Neural progenitor cell (in vitro differentiated cells): ENCODE results near the gene SEMA4D. TPM values are rescaled to one million over a fixed set of nuclear protein-coding genes. Genes with fewer than 3 reads are reported as not detected.
A peak's percentile ranks its signal among the peaks of the same experiment; 100 is the strongest.

Source experiments
- DNase-seq: peaks from one replicate; pipeline ENCODE4 v3.0.0-alpha.2; 2016; ENCODE audit warnings: low spot score
- H2AFZ ChIP-seq: fragments of 200-600 bp; sonication (generic); replicated peaks from 2 replicates; pipeline ENCODE4 v1.6.1; 2016; ENCODE audit warnings: antibody characterized with exemption
- H3F3A ChIP-seq: fragments of 200-600 bp; sonication (generic); 2 replicates; pipeline ENCODE4 v1.6.1; 2016; ENCODE audit warnings: antibody characterized with exemption, low read depth
- H3K27ac ChIP-seq: fragments of 200-600 bp; sonication (generic); 2 replicates; pipeline ENCODE4 v1.5.1; 2016; ENCODE audit warnings: mild to moderate bottlenecking
- H3K27me3 ChIP-seq: fragments of 200-600 bp; sonication (generic); 2 replicates; pipeline ENCODE4 v1.6.1; 2016; ENCODE audit warnings: mild to moderate bottlenecking, moderate library complexity
- H3K36me3 ChIP-seq: fragments of 200-600 bp; sonication (generic); 2 replicates; pipeline ENCODE4 v1.5.1; 2016
- H3K4me1 ChIP-seq: fragments of 200-600 bp; sonication (generic); 2 replicates; pipeline ENCODE4 v1.6.1; 2016; ENCODE audit warnings: mixed run types
- H3K4me2 ChIP-seq: fragments of 200-600 bp; sonication (generic); 2 replicates; pipeline ENCODE4 v1.6.1; 2016
- H3K4me3 ChIP-seq: fragments of 200-600 bp; sonication (generic); 2 replicates; pipeline ENCODE4 v1.5.1; 2016
- H3K79me2 ChIP-seq: fragments of 200-600 bp; sonication (generic); 2 replicates; pipeline ENCODE4 v1.6.1; 2016; ENCODE audit warnings: low read depth
- H3K9ac ChIP-seq: fragments of 200-600 bp; sonication (generic); 2 replicates; pipeline ENCODE4 v1.6.1; 2016
- H3K9me3 ChIP-seq: fragments of 200-600 bp; sonication (generic); 2 replicates; pipeline ENCODE4 v1.5.1; 2016; ENCODE audit warnings: low read depth
- H4K20me1 ChIP-seq: fragments of 200-600 bp; sonication (generic); 2 replicates; pipeline ENCODE4 v1.6.1; 2016; ENCODE audit warnings: low read depth
- H3K27ac Mint-ChIP-seq: 3 replicates; pipeline ENCODE4 v1.8.0; 2021; ENCODE audit warnings: mixed read lengths
- H3K27me3 Mint-ChIP-seq: 2 replicates; pipeline ENCODE4 v1.8.0; 2022; ENCODE audit warnings: low read depth, mild to moderate bottlenecking, inconsistent platforms, moderate library complexity, mixed read lengths; ENCODE audit not compliant: insufficient read depth
- H3K36me3 Mint-ChIP-seq: 3 replicates; pipeline ENCODE4 v1.8.0; 2021; ENCODE audit warnings: mixed read lengths
- H3K4me1 Mint-ChIP-seq: 3 replicates; pipeline ENCODE4 v1.8.0; 2021; ENCODE audit warnings: mixed read lengths
- H3K4me3 Mint-ChIP-seq: 3 replicates; pipeline ENCODE4 v1.8.0; 2021; ENCODE audit warnings: mild to moderate bottlenecking, moderate library complexity, mixed read lengths
- H3K9me3 Mint-ChIP-seq: 3 replicates; pipeline ENCODE4 v1.8.0; 2020; ENCODE audit warnings: mixed read lengths
- EZH2 ChIP-seq: fragments of 200-600 bp; sonication (generic); IDR thresholded peaks from 2 replicates; pipeline ENCODE4 v1.6.1; 2017; ENCODE audit warnings: antibody characterized with exemption, mild to moderate bottlenecking, moderate library complexity
- EZH2phosphoT487 ChIP-seq: fragments of 200-600 bp; sonication (generic); IDR thresholded peaks from 2 replicates; pipeline ENCODE4 v1.6.1; 2017; ENCODE audit warnings: antibody characterized with exemption
- total RNA-seq: library from RNA; depleted of rRNA; stranded (reverse); fragments of >200 nt; gene quantifications from 2 replicates; pipeline ENCODE4 v1.2.3, GENCODE V29; 2015; ENCODE audit warnings: low replicate concordance
- TF ChIP-seq, protein P1 (sequence below): fragments of 200-600 bp; sonication (generic); IDR thresholded peaks from 2 replicates; pipeline ENCODE4 v1.5.1; 2017; ENCODE audit warnings: antibody characterized with exemption, mild to moderate bottlenecking

The SEMA4D gene
- total RNA-seq, 1 donor from 2014 or later, result 19.1 TPM

DNA sequence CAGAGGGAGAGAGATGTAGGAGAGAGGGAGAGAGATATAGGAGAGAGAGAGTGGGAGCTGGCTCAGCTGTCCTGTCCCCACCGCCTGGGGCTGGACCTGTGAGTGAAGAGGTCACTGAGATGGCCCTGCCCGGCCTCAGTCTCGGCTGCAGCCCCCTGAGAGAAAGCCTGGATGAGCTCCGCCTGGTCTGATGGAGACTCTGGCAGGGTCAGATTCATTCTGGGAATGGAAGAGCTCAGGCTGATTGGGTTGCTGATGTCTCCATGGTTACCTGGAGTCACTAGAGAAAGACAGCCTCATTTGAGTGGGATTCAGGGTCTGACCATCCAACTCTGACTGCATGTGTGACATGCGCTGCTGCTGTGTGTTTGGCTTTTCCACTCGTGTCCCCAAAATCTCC, 27.1 kb upstream of the SEMA4D start:
- Histone ChIP-seq H3K27me3 (no peaks in the 10 kb centered on the region), H3K79me2 (no peaks in the 10 kb centered on the region), H3K36me3 (no peaks in the 10 kb centered on the region), H3K4me2 (no peak overlapping the region), H2AFZ (no peak overlapping the region), H3K4me3 (no peak overlapping the region), H3F3A (no peaks in the 10 kb centered on the region), H4K20me1 (no peaks in the 10 kb centered on the region), H3K9ac (no peak overlapping the region), H3K4me1 (no peaks in the 10 kb centered on the region), H3K27ac (no peak overlapping the region), H3K9me3 (no peaks in the 10 kb centered on the region)
- no peak overlapping the region for H3K4me3 Mint-ChIP-seq
- TF ChIP-seq EZH2, result no peak
- TF ChIP-seq, protein P1, sequence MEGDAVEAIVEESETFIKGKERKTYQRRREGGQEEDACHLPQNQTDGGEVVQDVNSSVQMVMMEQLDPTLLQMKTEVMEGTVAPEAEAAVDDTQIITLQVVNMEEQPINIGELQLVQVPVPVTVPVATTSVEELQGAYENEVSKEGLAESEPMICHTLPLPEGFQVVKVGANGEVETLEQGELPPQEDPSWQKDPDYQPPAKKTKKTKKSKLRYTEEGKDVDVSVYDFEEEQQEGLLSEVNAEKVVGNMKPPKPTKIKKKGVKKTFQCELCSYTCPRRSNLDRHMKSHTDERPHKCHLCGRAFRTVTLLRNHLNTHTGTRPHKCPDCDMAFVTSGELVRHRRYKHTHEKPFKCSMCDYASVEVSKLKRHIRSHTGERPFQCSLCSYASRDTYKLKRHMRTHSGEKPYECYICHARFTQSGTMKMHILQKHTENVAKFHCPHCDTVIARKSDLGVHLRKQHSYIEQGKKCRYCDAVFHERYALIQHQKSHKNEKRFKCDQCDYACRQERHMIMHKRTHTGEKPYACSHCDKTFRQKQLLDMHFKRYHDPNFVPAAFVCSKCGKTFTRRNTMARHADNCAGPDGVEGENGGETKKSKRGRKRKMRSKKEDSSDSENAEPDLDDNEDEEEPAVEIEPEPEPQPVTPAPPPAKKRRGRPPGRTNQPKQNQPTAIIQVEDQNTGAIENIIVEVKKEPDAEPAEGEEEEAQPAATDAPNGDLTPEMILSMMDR, result no peak
- TF ChIP-seq EZH2phosphoT487, result no peak
- peak overlapping the region; percentile 23 for H3K27ac Mint-ChIP-seq
- peaks cover 9% of the 10 kb centered on the region for H3K27me3 Mint-ChIP-seq
- H3K9me3 Mint-ChIP-seq, result peaks cover 7% of the 10 kb centered on the region
- peaks cover 19% of the 10 kb centered on the region for H3K4me1 Mint-ChIP-seq
- DNase-seq, result peak; percentile 25
- no peaks in the 10 kb centered on the region for H3K36me3 Mint-ChIP-seq

DNA sequence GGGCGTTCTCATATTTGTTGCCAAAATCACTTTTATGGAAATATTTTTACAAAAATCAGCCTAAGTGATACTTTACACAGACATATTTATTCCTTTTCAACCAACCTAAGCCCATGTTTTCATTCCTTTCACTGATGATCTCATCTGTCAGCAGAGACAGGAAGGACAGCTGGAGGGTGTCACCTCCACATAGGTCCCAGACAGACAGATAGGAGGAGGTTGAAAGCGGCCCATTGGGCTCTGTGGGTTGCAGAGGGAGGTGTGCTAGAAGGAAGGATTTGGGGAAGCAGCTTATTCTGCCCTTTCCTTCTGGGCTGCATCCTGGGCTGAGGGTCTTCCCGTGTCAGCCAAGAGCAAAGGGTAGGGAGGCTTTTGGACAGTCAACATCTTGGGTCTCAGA, 26.0 kb upstream of the SEMA4D start:
- peaks cover 3% of the 10 kb centered on the region for H3K9me3 Mint-ChIP-seq
- H3K4me2 ChIP-seq, result no peak overlapping the region
- TF ChIP-seq EZH2phosphoT487, result no peak
- TF ChIP-seq, protein P1, result no peak
- no peak for TF ChIP-seq EZH2
- no peaks in the 10 kb centered on the region for H3K27me3 ChIP-seq
- no peak overlapping the region for H3K4me3 ChIP-seq
- H3K4me1 ChIP-seq, result no peaks in the 10 kb centered on the region
- no peaks in the 10 kb centered on the region for H3F3A ChIP-seq
- no peak overlapping the region for H3K27ac Mint-ChIP-seq
- no peak overlapping the region for H3K4me3 Mint-ChIP-seq
- no peak overlapping the region for H2AFZ ChIP-seq
- peaks cover 28% of the 10 kb centered on the region for H3K4me1 Mint-ChIP-seq
- no peak overlapping the region for H3K9ac ChIP-seq
- H3K79me2 ChIP-seq, result no peaks in the 10 kb centered on the region
- H3K27me3 Mint-ChIP-seq, result peaks cover 9% of the 10 kb centered on the region
- no peaks in the 10 kb centered on the region for H4K20me1 ChIP-seq
- no peaks in the 10 kb centered on the region for H3K36me3 Mint-ChIP-seq
- DNase-seq, result no peak
- no peak overlapping the region for H3K27ac ChIP-seq
- no peaks in the 10 kb centered on the region for H3K36me3 ChIP-seq
- no peaks in the 10 kb centered on the region for H3K9me3 ChIP-seq

DNA sequence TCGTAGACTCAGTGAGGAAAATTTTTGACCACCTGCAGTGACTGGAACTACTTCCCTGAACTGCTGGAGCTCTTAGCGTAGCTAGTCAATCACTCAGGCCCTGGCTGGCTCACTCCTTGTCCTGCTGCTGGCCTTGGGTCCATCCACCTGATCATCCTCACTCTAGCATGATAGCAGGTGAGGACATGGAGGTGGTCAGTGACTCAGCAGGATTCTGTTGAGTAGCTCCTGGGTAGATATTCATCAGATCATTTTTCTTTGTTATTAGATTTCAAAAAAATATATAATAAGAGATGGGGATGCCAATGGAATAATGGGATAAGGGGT, 25.0 kb upstream of the SEMA4D start:
- Histone ChIP-seq H3K4me3 (no peak overlapping the region), H3K9ac (no peak overlapping the region), H3K4me1 (no peaks in the 10 kb centered on the region), H3K27ac (no peak overlapping the region), H3K9me3 (no peaks in the 10 kb centered on the region), H3K27me3 (no peaks in the 10 kb centered on the region), H2AFZ (no peak overlapping the region), H3K4me2 (no peak overlapping the region), H3K36me3 (no peaks in the 10 kb centered on the region), H3K79me2 (no peaks in the 10 kb centered on the region), H4K20me1 (no peaks in the 10 kb centered on the region), H3F3A (no peaks in the 10 kb centered on the region)
- no peak for TF ChIP-seq EZH2phosphoT487
- TF ChIP-seq EZH2, result no peak
- TF ChIP-seq, protein P1, result no peak
- Mint-ChIP-seq H3K27me3 (peaks cover 6% of the 10 kb centered on the region), H3K36me3 (no peaks in the 10 kb centered on the region), H3K4me1 (peaks cover 29% of the 10 kb centered on the region), H3K9me3 (no peaks in the 10 kb centered on the region), H3K4me3 (no peak overlapping the region), H3K27ac (no peak overlapping the region)
- no peak for DNase-seq
